K562 (cell line): ENCODE results near the gene HTR6. TPM values are rescaled to one million over a fixed set of nuclear protein-coding genes. Genes with fewer than 3 reads are reported as not detected.

ENCODE experiments used
- ATAC-seq: fragments of 200-7000 bp; cut with Tn5 transposase; 3 replicates; pipeline ENCODE4 v1.9.1; 2020; ENCODE audit warnings: moderate library complexity
- BruUV-seq: library from RNA; stranded (reverse); fragments of 400-500 nt; replicated peaks from 2 replicates; lab custom pipeline; 2021; lab: Mats Ljungman, UMichigan
- CTCF ChIA-PET: fragments of 300-600 bp; formaldehyde crosslinking; extraction: SDS; loops from one replicate; lab custom pipeline; 2021; ENCODE audit warnings: low intra/inter-chr PET ratio; lab: Yijun Ruan, JAX
- POLR2A ChIA-PET: fragments of 300-600, 350-650 bp; sonication (Branson Sonifier 250); formaldehyde crosslinking; extraction: SDS; loops from one replicate; lab custom pipeline; 2021; ENCODE audit warnings: antibody characterized with exemption, inconsistent platforms; lab: Yijun Ruan, JAX
- DNase-seq, 4 experiments: peaks; one replicate each; pipeline versions ENCODE4 v3.0.0 to v3.0.0-alpha.2; 2011 to 2018; ENCODE audit warnings: low spot score in 3 of 4, mixed read lengths in 3 of 4; ENCODE audit errors: extremely low read depth in 1 of 4
- FAIRE-seq: peaks from 2 replicates; lab custom pipeline; 2011; peaks lifted over from hg19 to GRCh38; lab: Jason Lieb, UNC
- H2AFZ ChIP-seq: 2 replicates; pipeline ENCODE4 v1.6.0; 2011; ENCODE audit warnings: low read depth, low read length, control low read depth, inconsistent platforms
- H3K27ac ChIP-seq: fragments of 200-600 bp; 3 replicates; pipeline ENCODE4 v1.8.0; 2011; ENCODE audit warnings: low read depth, mild to moderate bottlenecking, control low read depth, inconsistent platforms, low read length, moderate library complexity, mixed read lengths; ENCODE audit errors: extremely low read depth
- H3K27me3 ChIP-seq, 2 experiments: fragments of 300-600 bp in 1 of 2; 2 replicates in 1 of 2; 3 replicates in 1 of 2; pipeline versions ENCODE4 v1.6.0 to v1.8.0; 2011; ENCODE audit warnings: inconsistent platforms in 2 of 2, low read length in 2 of 2, mild to moderate bottlenecking in 1 of 2, mixed read lengths in 1 of 2, moderate library complexity in 1 of 2; ENCODE audit not compliant: control insufficient read depth in 2 of 2, insufficient read depth in 2 of 2
- H3K36me3 ChIP-seq: fragments of 300-600 bp; 3 replicates; pipeline ENCODE4 v1.8.0; 2011; ENCODE audit warnings: mild to moderate bottlenecking, low read length, inconsistent platforms; ENCODE audit not compliant: control insufficient read depth, insufficient read depth
- H3K4me1 ChIP-seq, 2 experiments: fragments of 200-600 bp in 1 of 2; replicated peaks in 1 of 2; 2 replicates in 1 of 2; 3 replicates in 1 of 2; pipeline versions ENCODE4 v1.5.1 to v1.8.0; 2011; ENCODE audit warnings: inconsistent platforms in 2 of 2, low read length in 2 of 2, mild to moderate bottlenecking in 1 of 2, mixed read lengths in 1 of 2, moderate library complexity in 1 of 2; ENCODE audit not compliant: control insufficient read depth in 2 of 2, insufficient read depth in 2 of 2
- H3K4me2 ChIP-seq: 2 replicates; pipeline ENCODE4 v1.6.1; 2011; ENCODE audit warnings: low read length, control low read depth, inconsistent platforms, mixed read lengths; ENCODE audit not compliant: insufficient read depth
- H3K4me3 ChIP-seq: fragments of 200-600 bp; sonication (generic), shearing (Covaris generic); 2 replicates; pipeline ENCODE4 v1.5.1; 2016; ENCODE audit warnings: control low read depth, inconsistent platforms
- H3K79me2 ChIP-seq: fragments of 200-600 bp; 3 replicates; pipeline ENCODE4 v1.8.0; 2011; ENCODE audit warnings: low read length, inconsistent platforms; ENCODE audit not compliant: control insufficient read depth, insufficient read depth
- H3K9ac ChIP-seq, 2 experiments: 2 replicates each; pipeline versions ENCODE4 v1.6.0 to v1.6.1; 2011; ENCODE audit warnings: low read depth in 2 of 2, low read length in 2 of 2, control low read depth in 1 of 2, inconsistent platforms in 1 of 2, mild to moderate bottlenecking in 1 of 2, mixed read lengths in 1 of 2; ENCODE audit not compliant: insufficient read depth in 1 of 2
- H3K9me1 ChIP-seq: one replicate; pipeline ENCODE4 v1.6.0; 2011; ENCODE audit warnings: inconsistent platforms, mild to moderate bottlenecking, low read length, moderate library complexity; ENCODE audit not compliant: control insufficient read depth, insufficient read depth
- H3K9me3 ChIP-seq: replicated peaks from 2 replicates; pipeline ENCODE4 v1.5.1; 2011; ENCODE audit warnings: low read depth, low read length, inconsistent platforms; ENCODE audit not compliant: control insufficient read depth, insufficient read depth
- H4K20me1 ChIP-seq: replicated peaks from 2 replicates; pipeline ENCODE4 v1.6.1; 2011; ENCODE audit warnings: low read length, inconsistent platforms, mixed read lengths; ENCODE audit not compliant: control insufficient read depth, insufficient read depth
- ARID2 ChIP-seq: fragments of 450-650 bp; IDR thresholded peaks from 2 replicates; pipeline ENCODE4 v1.6.1; 2017; ENCODE audit warnings: antibody characterized with exemption, mild to moderate bottlenecking
- BHLHE40 ChIP-seq: IDR thresholded peaks from 2 replicates; pipeline ENCODE4 v1.6.1; 2011; ENCODE audit warnings: low read length, improper control_type of control experiment
- ERF ChIP-seq: fragments of 450-650 bp; formaldehyde crosslinking; IDR thresholded peaks from 2 replicates; pipeline ENCODE4 v1.4.0; 2020; ENCODE audit warnings: mild to moderate bottlenecking, mixed read lengths
- MEF2D ChIP-seq: conservative IDR thresholded peaks from 2 replicates; pipeline ENCODE4 v1.6.1; 2016; ENCODE audit warnings: low read depth, missing genetic modification characterization, missing compliant biosample characterization
- NCOA4 ChIP-seq: fragments of 450-650 bp; IDR thresholded peaks from 2 replicates; pipeline ENCODE4 v1.6.1; 2018; ENCODE audit warnings: mild to moderate bottlenecking; ENCODE audit not compliant: partially characterized antibody
- NCOA6 ChIP-seq: fragments of 450-650 bp; IDR thresholded peaks from 2 replicates; pipeline ENCODE4 v1.6.1; 2017; ENCODE audit warnings: mild to moderate bottlenecking
- NR1H2 ChIP-seq: sonication (generic); formaldehyde crosslinking; IDR thresholded peaks from 2 replicates; pipeline ENCODE4 v1.4.0; 2020; ENCODE audit warnings: mild to moderate bottlenecking, missing genetic modification reagents
- SMC3 ChIP-seq: conservative IDR thresholded peaks from 2 replicates; pipeline ENCODE4 v1.6.1; 2011; ENCODE audit warnings: low read depth, low read length, improper control_type of control experiment; ENCODE audit not compliant: insufficient read depth
- YY1 ChIP-seq, 3 experiments: IDR thresholded peaks; 2 replicates each; pipeline ENCODE4 v1.6.1; 2011; ENCODE audit warnings: low read length in 2 of 3, mild to moderate bottlenecking in 2 of 3, moderate library complexity in 2 of 3, borderline replicate concordance in 1 of 3, control low read depth in 1 of 3, low read depth in 1 of 3; ENCODE audit not compliant: insufficient read depth in 3 of 3, insufficient replicate concordance in 2 of 3, control insufficient read depth in 1 of 3, insufficient read length in 1 of 3; ENCODE audit errors: extremely low read depth in 1 of 3
- ZNF354B ChIP-seq: fragments of 250-450 bp; sonication (Bioruptor Pico); IDR thresholded peaks from 2 replicates; pipeline ENCODE4 v1.4.0; 2020
- ZNF551 ChIP-seq: fragments of 250-450 bp; sonication (Bioruptor Pico); IDR thresholded peaks from 2 replicates; pipeline ENCODE4 v1.5.0; 2021; ENCODE audit warnings: mild to moderate bottlenecking, moderate library complexity
- ZNF589 ChIP-seq: fragments of 200-800 bp; sonication (Bioruptor generic); IDR thresholded peaks from 2 replicates; pipeline ENCODE4 v1.6.1; 2016; ENCODE audit warnings: low read depth, missing genetic modification characterization, missing compliant biosample characterization
- WGBS: fragments of 100-300 bp; shearing (Covaris generic); methylation state at CpG from one replicate; pipeline ENCODE4 v1.1.6; 2016; ENCODE audit warnings: low coverage, mixed read lengths; ENCODE audit not compliant: insufficient coverage; ENCODE audit errors: missing lambda C conversion rate; 5-methylcytosine and 5-hydroxymethylcytosine counted together
- in situ Hi-C: fragments of 300-500 bp; cut with MboI; formaldehyde crosslinking; loops from 4 replicates; pipeline ENCODE4 v1.15.0; 2018; ENCODE audit warnings: inconsistent platforms, mixed read lengths
- intact Hi-C: fragments of 100-400 bp; cut with micrococcal nuclease; formaldehyde crosslinking; loops from 2 replicates; pipeline ENCODE4 v1.14.2; 2022
- polyA plus RNA-seq, 8 experiments: library from polyadenylated mRNA; depleted of rRNA in 4 of 8; stranded (reverse) in 5 of 8; unstranded in 3 of 8; fragments of >200 nt; fragmentation: Nextera tagmentation in 2 of 8; fragmentation: Illumina TruSeq in 1 of 8; extraction: Ambion mirVana in 2 of 8; extraction: Trizol in 1 of 8; gene quantifications; 2 replicates each; pipeline versions ENCODE4 v1.2.1 to v1.2.3, GENCODE V29; 2011 to 2014; ENCODE audit warnings: inconsistent platforms in 1 of 8, missing spikeins in 1 of 8
- total RNA-seq, 7 experiments: library from RNA; depleted of rRNA in 6 of 7; stranded (reverse); fragments of >200 nt in 6 of 7; fragmentation: Illumina TruSeq in 2 of 7; extraction: Trizol in 2 of 7; gene quantifications; 2 replicates each; pipeline versions ENCODE4 v1.2.1 to v1.2.3, GENCODE V29; 2011 to 2021; ENCODE audit warnings: low replicate concordance in 1 of 7
- TF ChIP-seq, protein P1 (sequence below): fragments of 450-650 bp; IDR thresholded peaks from 2 replicates; pipeline ENCODE4 v1.7.0; 2016; ENCODE audit warnings: borderline replicate concordance
- TF ChIP-seq, protein P2 (sequence below): sonication (generic); formaldehyde crosslinking; IDR thresholded peaks from 2 replicates; pipeline ENCODE4 v1.8.0; 2022; ENCODE audit warnings: missing genetic modification reagents, mild to moderate bottlenecking, moderate library complexity, borderline replicate concordance
- TF ChIP-seq, protein P3 (sequence below): sonication (generic); formaldehyde crosslinking; IDR thresholded peaks from 2 replicates; pipeline ENCODE4 v1.8.0; 2023; ENCODE audit warnings: mild to moderate bottlenecking, missing genetic modification reagents

The HTR6 gene
- total and polyA plus RNA-seq, 9 of the 15 experiments (the other 6 are each of a cell fraction or from before 2014, with no cell fraction given), result not detected

DNA sequence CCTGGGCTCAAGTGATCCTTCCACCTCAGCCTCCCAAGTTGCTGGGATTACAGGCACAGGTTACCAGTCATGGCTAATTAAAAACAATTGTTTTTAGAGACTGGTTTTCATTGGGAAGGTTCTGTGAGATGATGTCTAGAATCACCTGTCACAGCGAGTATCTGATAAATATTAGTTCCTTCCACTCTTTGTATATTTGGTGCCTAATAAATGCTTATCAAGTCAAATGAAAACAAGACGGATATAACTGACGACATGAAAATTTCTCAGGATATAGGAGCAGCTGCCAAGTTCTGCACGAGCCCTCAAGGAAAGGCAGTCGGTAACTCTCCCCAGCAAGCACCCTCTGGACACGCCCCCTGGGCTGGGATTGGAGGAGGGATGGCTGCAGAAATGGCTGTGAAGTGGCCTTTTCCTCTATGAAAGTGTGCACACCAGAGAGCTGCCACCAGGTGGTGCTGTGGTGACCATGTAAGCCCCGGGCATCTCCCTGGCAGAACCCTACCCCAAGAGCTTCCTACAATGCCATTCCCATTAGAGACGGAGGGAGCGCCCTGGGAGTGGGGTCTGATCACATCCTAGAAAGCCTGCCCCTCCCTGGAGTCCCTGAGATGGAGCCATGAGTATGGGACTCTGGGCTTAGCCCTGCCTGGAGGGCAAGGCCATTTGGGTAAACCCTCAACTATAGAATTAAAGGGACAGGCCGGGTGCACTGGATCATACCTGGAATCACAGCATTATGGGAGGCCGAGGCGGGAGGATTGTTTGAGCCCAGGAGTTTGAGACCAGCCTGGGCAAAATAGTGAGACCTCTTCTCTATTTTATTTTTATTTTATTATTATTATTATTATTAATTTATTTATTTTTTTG lies 50.9 kb downstream of the HTR6 start:
- intact Hi-C loops, result loop anchor here (1.0 kb wide), 1 partner anchor 96 kb away; no protein-coding TSS in a partner anchor
- POLR2A ChIA-PET, result interaction anchor here (0.6 to 1.5 kb wide), 7 partner anchors 9 to 968 kb away, joined by 3 to 4 read pairs (median 3); no protein-coding TSS in a partner anchor
- CTCF ChIA-PET, result interaction anchor here (0.5 to 1.2 kb wide), 2 partner anchors 95 to 713 kb away, joined by 3 to 4 read pairs; no protein-coding TSS in a partner anchor
- TF ChIP-seq, protein P1, sequence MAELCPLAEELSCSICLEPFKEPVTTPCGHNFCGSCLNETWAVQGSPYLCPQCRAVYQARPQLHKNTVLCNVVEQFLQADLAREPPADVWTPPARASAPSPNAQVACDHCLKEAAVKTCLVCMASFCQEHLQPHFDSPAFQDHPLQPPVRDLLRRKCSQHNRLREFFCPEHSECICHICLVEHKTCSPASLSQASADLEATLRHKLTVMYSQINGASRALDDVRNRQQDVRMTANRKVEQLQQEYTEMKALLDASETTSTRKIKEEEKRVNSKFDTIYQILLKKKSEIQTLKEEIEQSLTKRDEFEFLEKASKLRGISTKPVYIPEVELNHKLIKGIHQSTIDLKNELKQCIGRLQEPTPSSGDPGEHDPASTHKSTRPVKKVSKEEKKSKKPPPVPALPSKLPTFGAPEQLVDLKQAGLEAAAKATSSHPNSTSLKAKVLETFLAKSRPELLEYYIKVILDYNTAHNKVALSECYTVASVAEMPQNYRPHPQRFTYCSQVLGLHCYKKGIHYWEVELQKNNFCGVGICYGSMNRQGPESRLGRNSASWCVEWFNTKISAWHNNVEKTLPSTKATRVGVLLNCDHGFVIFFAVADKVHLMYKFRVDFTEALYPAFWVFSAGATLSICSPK, result no peak
- TF ChIP-seq NR1H2 (no peak), ERF (CRISPR knock-in tag) (no peak), ZNF354B (CRISPR knock-in tag) (no peak), MEF2D (no peak), ZNF589 (no peak), NCOA6 (no peak), ZNF551 (CRISPR knock-in tag) (no peak), ARID2 (no peak), BHLHE40 (0 out of 2 replicates have a peak, but pooled peaks have one; percentile 13), YY1 (IDR thresholded peaks at IDR 0.05; ENCODE audit: borderline replicate concordance in 1 of 3, control insufficient read depth in 1 of 3, extremely low read depth in 1 of 3, insufficient read depth in 3 of 3, insufficient read length in 1 of 3, insufficient replicate concordance in 2 of 3, low read depth in 1 of 3, low read length in 2 of 3) (peak in 2 of 3 experiments; percentile 63 to 72), SMC3 (peak; percentile 56), NCOA4 (no peak)
- TF ChIP-seq, protein P2, sequence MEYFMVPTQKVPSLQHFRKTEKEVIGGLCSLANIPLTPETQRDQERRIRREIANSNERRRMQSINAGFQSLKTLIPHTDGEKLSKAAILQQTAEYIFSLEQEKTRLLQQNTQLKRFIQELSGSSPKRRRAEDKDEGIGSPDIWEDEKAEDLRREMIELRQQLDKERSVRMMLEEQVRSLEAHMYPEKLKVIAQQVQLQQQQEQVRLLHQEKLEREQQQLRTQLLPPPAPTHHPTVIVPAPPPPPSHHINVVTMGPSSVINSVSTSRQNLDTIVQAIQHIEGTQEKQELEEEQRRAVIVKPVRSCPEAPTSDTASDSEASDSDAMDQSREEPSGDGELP (CRISPR knock-in tag), result peak; percentile 33; the same call in 1 of the 2 replicates
- TF ChIP-seq, protein P3, sequence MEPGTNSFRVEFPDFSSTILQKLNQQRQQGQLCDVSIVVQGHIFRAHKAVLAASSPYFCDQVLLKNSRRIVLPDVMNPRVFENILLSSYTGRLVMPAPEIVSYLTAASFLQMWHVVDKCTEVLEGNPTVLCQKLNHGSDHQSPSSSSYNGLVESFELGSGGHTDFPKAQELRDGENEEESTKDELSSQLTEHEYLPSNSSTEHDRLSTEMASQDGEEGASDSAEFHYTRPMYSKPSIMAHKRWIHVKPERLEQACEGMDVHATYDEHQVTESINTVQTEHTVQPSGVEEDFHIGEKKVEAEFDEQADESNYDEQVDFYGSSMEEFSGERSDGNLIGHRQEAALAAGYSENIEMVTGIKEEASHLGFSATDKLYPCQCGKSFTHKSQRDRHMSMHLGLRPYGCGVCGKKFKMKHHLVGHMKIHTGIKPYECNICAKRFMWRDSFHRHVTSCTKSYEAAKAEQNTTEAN (CRISPR knock-in tag), result no peak

More for the DNA sequence above, 50.9 kb downstream of the HTR6 start:
- DNase-seq (peak; percentile 91 to 93 (median 92)), FAIRE-seq (peak; percentile 96), ATAC-seq (peak; percentile 100)
- H3K4me3 ChIP-seq, result no peak overlapping the region
- H3K27me3 ChIP-seq, result peaks cover 12 to 22% of the 10 kb centered on the region in 2 experiments; a peak in 3 of 5 replicates
- no peaks in the 10 kb centered on the region for H3K79me2 ChIP-seq
- H3K36me3 ChIP-seq, result no peaks in the 10 kb centered on the region
- no peak overlapping the region for H2AFZ ChIP-seq
- no peak overlapping the region for H3K9ac ChIP-seq
- H4K20me1 ChIP-seq, result no peaks in the 10 kb centered on the region; the same call in 1 of the 2 replicates
- BruUV-seq, result no TSS peak
- in situ Hi-C loops, result no loop called here
- H3K27ac ChIP-seq, result no peak overlapping the region
- H3K4me2 ChIP-seq, result no peak overlapping the region
- no peaks in the 10 kb centered on the region for H3K9me3 ChIP-seq
- WGBS, result 0% methylated on average over 12 of the region's 12 CpGs
- H3K9me1 ChIP-seq, result no peaks in the 10 kb centered on the region
- H3K4me1 ChIP-seq, result no peaks in the 10 kb centered on the region
